Adrenal gland (tissue), 5 donors: Measurements from ENCODE around the gene RPH3AL.

Experiments
- POLR2A ChIP-seq, 2 donors: fragments of 450-650 bp; IDR thresholded peaks; one replicate each; pipeline ENCODE4 v1.6.1; 2017; ENCODE audit warnings: antibody characterized with exemption in 2 of 2, mild to moderate bottlenecking in 2 of 2, moderate library complexity in 1 of 2
- TF ChIP-seq, protein P1 (sequence below), 6 experiments: fragments of 450-650 bp in 4 of 6; fragments of 200-600 bp in 2 of 6; sonication (generic) in 1 of 6; IDR thresholded peaks; 1 replicate in 5 of 6; 2 replicates in 1 of 6; pipeline versions ENCODE4 v1.5.1 to v1.8.0; 2016 to 2021; ENCODE audit warnings: antibody characterized with exemption in 6 of 6, mild to moderate bottlenecking in 2 of 6, moderate library complexity in 1 of 6
- donor health status: DM: no; HTN: no; CAD: no.

DNA sequence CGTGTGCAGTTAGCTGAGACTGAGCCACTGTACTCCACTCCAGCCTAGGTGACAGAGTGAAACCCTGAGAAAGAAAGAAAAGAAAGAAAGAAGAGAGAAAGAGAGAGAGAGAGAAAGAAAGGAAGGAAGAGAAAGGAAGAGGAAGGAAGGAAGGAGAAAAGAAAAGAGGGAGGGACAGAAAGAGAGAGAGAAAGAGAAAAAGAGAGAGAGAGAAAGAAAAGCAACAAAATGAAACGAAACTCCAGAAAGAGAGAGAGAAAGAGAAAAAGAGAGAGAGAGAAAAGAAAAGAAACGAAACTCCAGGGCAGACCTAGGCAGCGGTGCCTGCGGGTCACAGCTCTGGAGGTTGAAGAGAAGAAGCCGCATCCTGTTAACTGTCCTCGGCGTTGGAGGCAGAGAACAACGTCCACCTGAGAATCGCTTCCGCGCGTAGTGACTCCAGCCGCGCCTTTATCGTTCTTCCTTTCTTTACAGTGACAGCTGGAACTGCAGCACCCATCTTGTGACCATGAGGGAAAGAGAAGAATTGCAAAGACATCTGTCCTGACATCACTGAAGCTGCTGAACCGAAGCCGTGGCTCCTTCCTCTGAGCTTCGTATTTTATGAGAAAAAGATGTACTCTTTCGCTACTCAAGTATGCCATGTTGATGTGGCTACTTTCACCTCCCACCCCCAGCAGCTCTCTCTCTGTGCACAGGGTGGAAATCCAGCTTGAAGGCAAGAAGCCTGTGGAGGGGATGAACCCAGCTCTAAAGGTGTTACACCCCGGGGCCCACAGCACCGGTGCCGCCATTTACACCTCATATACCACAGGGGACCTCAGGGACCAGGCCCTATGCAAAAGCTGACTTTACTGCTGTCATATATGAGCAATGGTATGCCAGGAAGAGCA is 114.3 kb downstream of the RPH3AL start:
- no peak for TF ChIP-seq POLR2A (IDR thresholded peaks at IDR 0.05)
- TF ChIP-seq, protein P1, sequence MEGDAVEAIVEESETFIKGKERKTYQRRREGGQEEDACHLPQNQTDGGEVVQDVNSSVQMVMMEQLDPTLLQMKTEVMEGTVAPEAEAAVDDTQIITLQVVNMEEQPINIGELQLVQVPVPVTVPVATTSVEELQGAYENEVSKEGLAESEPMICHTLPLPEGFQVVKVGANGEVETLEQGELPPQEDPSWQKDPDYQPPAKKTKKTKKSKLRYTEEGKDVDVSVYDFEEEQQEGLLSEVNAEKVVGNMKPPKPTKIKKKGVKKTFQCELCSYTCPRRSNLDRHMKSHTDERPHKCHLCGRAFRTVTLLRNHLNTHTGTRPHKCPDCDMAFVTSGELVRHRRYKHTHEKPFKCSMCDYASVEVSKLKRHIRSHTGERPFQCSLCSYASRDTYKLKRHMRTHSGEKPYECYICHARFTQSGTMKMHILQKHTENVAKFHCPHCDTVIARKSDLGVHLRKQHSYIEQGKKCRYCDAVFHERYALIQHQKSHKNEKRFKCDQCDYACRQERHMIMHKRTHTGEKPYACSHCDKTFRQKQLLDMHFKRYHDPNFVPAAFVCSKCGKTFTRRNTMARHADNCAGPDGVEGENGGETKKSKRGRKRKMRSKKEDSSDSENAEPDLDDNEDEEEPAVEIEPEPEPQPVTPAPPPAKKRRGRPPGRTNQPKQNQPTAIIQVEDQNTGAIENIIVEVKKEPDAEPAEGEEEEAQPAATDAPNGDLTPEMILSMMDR (IDR thresholded peaks at IDR 0.05): no peak
